HepG2 (cell line): Measurements from ENCODE around the gene WDR18. TPM values are rescaled to one million over a fixed set of nuclear protein-coding genes. Genes with fewer than 3 reads are reported as not detected.

Source experiments
- AKNA ChIP-seq: sonication (generic); formaldehyde crosslinking; IDR thresholded peaks from 2 replicates; pipeline ENCODE4 v1.4.0; 2020; ENCODE audit warnings: missing genetic modification reagents, borderline replicate concordance
- ARID4A ChIP-seq: sonication (generic); formaldehyde crosslinking; IDR thresholded peaks from 2 replicates; pipeline ENCODE4 v1.5.0; 2020; ENCODE audit warnings: mild to moderate bottlenecking, missing genetic modification reagents, borderline replicate concordance
- MNT ChIP-seq: fragments of 450-650 bp; IDR thresholded peaks from 2 replicates; pipeline ENCODE4 v1.6.1; 2016
- RFX3 ChIP-seq: IDR thresholded peaks from 2 replicates; pipeline ENCODE4 v1.6.1; 2016; ENCODE audit warnings: missing biosample characterization, missing genetic modification reagents
- RNF219 ChIP-seq: sonication (generic); formaldehyde crosslinking; IDR thresholded peaks from 2 replicates; pipeline ENCODE4 v1.5.0; 2020; ENCODE audit warnings: mild to moderate bottlenecking, missing genetic modification reagents
- SPEN ChIP-seq: sonication (generic); formaldehyde crosslinking; IDR thresholded peaks from 2 replicates; pipeline ENCODE4 v1.5.1; 2020; ENCODE audit warnings: low read depth, mild to moderate bottlenecking, missing genetic modification reagents
- TBL1XR1 ChIP-seq: fragments of 150-350 bp; IDR thresholded peaks from 2 replicates; pipeline ENCODE4 v1.6.1; 2014; ENCODE audit warnings: borderline replicate concordance, low read length; ENCODE audit not compliant: partially characterized antibody
- ZBTB2 ChIP-seq: sonication (generic); formaldehyde crosslinking; IDR thresholded peaks from 2 replicates; pipeline ENCODE4 v1.8.0; 2022; ENCODE audit warnings: low read depth, missing genetic modification reagents
- ZBTB42 ChIP-seq: sonication (generic); formaldehyde crosslinking; IDR thresholded peaks from 2 replicates; pipeline ENCODE4 v1.5.0; 2020; ENCODE audit warnings: mild to moderate bottlenecking, missing genetic modification reagents
- ZNF598 ChIP-seq: sonication (generic); formaldehyde crosslinking; IDR thresholded peaks from 2 replicates; pipeline ENCODE4 v1.5.1; 2020; ENCODE audit warnings: mild to moderate bottlenecking, missing genetic modification reagents, borderline replicate concordance
- polyA plus RNA-seq, 8 experiments: library from polyadenylated mRNA; depleted of rRNA in 3 of 8; stranded (reverse) in 7 of 8; unstranded in 1 of 8; fragments of >200 nt; fragmentation: Illumina TruSeq in 4 of 8; extraction: Trizol in 4 of 8; gene quantifications; 2 replicates each; pipeline versions ENCODE4 v1.2.1 to v1.2.3, GENCODE V29; 2011 to 2016; ENCODE audit warnings: low read depth in 4 of 8, missing spikeins in 1 of 8, mixed read lengths in 1 of 8; ENCODE audit not compliant: insufficient read depth in 1 of 8
- total RNA-seq, 5 experiments: library from RNA; depleted of rRNA; stranded (reverse); fragments of >200 nt; fragmentation: Illumina TruSeq; extraction: Trizol; gene quantifications; 2 replicates each; pipeline ENCODE4 v1.2.3, GENCODE V29; 2016; ENCODE audit warnings: low read depth in 1 of 5
- TF ChIP-seq, protein P1 (sequence below): sonication (generic); formaldehyde crosslinking; conservative IDR thresholded peaks from 2 replicates; pipeline ENCODE4 v1.5.0; 2020; ENCODE audit warnings: missing genetic modification reagents

Gene WDR18
- total and polyA plus RNA-seq, 2 of the 13 experiments (the other 11 are each of a cell fraction or from before 2014, with no cell fraction given) = 36.4 to 47.6 TPM

DNA sequence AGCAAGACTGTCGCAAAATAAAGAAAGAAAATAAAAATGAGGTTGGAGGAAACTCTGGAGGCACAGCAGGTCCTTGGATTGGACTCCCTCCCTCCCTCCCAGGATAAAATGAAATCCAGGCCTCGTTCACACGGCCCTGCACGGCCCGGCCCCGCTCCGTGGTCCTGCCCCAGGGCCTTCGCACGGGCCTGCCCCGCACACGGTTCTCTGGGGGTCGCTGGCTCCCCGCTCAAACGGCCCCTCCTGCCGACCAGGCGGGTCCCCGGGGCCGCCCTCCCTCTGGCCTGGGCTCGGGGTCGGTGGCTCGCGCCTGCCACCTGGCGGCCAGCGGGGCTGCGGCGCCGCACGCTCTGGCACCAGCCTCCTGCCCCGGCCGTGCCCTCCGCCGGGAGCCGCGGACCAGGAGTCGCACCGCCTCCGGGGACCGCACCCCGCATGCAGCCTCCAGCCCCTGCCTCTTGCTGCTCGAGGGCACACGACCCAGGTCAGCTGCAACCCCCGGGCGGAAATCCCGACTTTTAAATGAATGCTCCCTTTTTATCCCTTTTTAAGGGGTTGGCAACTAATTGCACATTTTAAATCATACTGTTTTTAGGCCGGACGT lies 1.5 kb upstream of the WDR18 start (continued):
- TF ChIP-seq TBL1XR1 (no peak), RNF219 (no peak), AKNA (CRISPR knock-in tag) (no peak), MNT (no peak), ARID4A (CRISPR knock-in tag) (peak; percentile 19; the same call in 1 of the 2 replicates), SPEN (peak; percentile 24; the same call in 1 of the 2 replicates), ZNF598 (CRISPR knock-in tag) (no peak), RFX3 (no peak), ZBTB2 (CRISPR knock-in tag) (peak; percentile 61; the same call in 1 of the 2 replicates), ZBTB42 (CRISPR knock-in tag) (no peak)
- TF ChIP-seq, protein P1, sequence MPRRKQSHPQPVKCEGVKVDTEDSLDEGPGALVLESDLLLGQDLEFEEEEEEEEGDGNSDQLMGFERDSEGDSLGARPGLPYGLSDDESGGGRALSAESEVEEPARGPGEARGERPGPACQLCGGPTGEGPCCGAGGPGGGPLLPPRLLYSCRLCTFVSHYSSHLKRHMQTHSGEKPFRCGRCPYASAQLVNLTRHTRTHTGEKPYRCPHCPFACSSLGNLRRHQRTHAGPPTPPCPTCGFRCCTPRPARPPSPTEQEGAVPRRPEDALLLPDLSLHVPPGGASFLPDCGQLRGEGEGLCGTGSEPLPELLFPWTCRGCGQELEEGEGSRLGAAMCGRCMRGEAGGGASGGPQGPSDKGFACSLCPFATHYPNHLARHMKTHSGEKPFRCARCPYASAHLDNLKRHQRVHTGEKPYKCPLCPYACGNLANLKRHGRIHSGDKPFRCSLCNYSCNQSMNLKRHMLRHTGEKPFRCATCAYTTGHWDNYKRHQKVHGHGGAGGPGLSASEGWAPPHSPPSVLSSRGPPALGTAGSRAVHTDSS (CRISPR knock-in tag) = no peak
